SK-N-SH (cell line): ENCODE results near the gene ZSWIM3.

Experiments
- GATA2 ChIP-seq: sonication (generic); formaldehyde crosslinking; IDR thresholded peaks from 2 replicates; pipeline ENCODE4 v1.5.0; 2020; ENCODE audit warnings: mild to moderate bottlenecking, missing genetic modification reagents
- POLR2AphosphoS5 ChIP-seq: IDR thresholded peaks from 2 replicates; pipeline ENCODE4 v1.6.1; 2012; ENCODE audit warnings: low read depth, low read length
- RAD21 ChIP-seq: IDR thresholded peaks from 2 replicates; pipeline ENCODE4 v1.6.1; 2012; ENCODE audit warnings: mild to moderate bottlenecking, low read length
- TAF1 ChIP-seq: IDR thresholded peaks from 2 replicates; pipeline ENCODE4 v1.6.1; 2012; ENCODE audit warnings: low read depth, mild to moderate bottlenecking, low read length, moderate library complexity, borderline replicate concordance
- TEAD4 ChIP-seq: IDR thresholded peaks from 2 replicates; pipeline ENCODE4 v1.4.0; 2012; ENCODE audit warnings: mild to moderate bottlenecking, borderline replicate concordance; ENCODE audit not compliant: insufficient read depth
- TF ChIP-seq, protein P1 (sequence below): IDR thresholded peaks from 2 replicates; pipeline ENCODE4 v1.4.0; 2012; ENCODE audit warnings: low read depth
- TF ChIP-seq, protein P2 (sequence below): fragments of 200-600 bp; sonication (generic); IDR thresholded peaks from 2 replicates; pipeline ENCODE4 v1.6.1; 2017; ENCODE audit warnings: antibody characterized with exemption, mild to moderate bottlenecking, moderate library complexity
- TF ChIP-seq, protein P3 (sequence below): fragments of 150-350 bp; IDR thresholded peaks from 2 replicates; pipeline ENCODE4 v1.6.1; 2017; ENCODE audit warnings: antibody characterized with exemption, low read length, low read depth, borderline replicate concordance
- TF ChIP-seq, protein P4 (sequence below): IDR thresholded peaks from 2 replicates; pipeline ENCODE4 v1.4.0; 2012; ENCODE audit warnings: low read depth, borderline replicate concordance
- TF ChIP-seq, protein P5 (sequence below): fragments of 150-350 bp; IDR thresholded peaks from 2 replicates; pipeline ENCODE4 v1.6.1; 2016; ENCODE audit warnings: mild to moderate bottlenecking, low read depth, low read length

DNA sequence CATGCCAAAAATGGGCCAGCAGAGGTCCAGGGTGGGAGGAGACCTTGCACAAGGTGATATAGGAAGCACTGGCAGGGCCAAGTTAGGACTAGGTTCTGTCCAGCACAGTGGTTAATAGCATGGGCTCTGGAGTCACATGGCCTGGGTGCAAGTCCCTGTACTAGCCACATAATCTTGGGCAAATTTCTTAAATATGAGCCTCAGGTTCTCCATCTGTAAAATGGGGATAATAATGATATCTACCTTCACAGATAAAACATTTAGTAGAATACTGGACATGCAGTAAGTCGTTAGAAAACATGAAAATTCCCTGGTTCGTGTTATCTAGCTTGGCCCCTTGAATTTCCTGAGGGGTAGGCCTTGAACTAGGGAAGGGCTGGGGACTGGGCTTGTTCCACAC, 39.9 kb downstream of the ZSWIM3 start:
- TF ChIP-seq, protein P1, sequence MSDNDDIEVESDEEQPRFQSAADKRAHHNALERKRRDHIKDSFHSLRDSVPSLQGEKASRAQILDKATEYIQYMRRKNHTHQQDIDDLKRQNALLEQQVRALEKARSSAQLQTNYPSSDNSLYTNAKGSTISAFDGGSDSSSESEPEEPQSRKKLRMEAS, result no peak
- TF ChIP-seq, protein P2, sequence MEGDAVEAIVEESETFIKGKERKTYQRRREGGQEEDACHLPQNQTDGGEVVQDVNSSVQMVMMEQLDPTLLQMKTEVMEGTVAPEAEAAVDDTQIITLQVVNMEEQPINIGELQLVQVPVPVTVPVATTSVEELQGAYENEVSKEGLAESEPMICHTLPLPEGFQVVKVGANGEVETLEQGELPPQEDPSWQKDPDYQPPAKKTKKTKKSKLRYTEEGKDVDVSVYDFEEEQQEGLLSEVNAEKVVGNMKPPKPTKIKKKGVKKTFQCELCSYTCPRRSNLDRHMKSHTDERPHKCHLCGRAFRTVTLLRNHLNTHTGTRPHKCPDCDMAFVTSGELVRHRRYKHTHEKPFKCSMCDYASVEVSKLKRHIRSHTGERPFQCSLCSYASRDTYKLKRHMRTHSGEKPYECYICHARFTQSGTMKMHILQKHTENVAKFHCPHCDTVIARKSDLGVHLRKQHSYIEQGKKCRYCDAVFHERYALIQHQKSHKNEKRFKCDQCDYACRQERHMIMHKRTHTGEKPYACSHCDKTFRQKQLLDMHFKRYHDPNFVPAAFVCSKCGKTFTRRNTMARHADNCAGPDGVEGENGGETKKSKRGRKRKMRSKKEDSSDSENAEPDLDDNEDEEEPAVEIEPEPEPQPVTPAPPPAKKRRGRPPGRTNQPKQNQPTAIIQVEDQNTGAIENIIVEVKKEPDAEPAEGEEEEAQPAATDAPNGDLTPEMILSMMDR, result no peak
- TF ChIP-seq, protein P3, sequence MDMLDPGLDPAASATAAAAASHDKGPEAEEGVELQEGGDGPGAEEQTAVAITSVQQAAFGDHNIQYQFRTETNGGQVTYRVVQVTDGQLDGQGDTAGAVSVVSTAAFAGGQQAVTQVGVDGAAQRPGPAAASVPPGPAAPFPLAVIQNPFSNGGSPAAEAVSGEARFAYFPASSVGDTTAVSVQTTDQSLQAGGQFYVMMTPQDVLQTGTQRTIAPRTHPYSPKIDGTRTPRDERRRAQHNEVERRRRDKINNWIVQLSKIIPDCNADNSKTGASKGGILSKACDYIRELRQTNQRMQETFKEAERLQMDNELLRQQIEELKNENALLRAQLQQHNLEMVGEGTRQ, result no peak
- no peak for TF ChIP-seq GATA2 (CRISPR knock-in tag)
- TF ChIP-seq TEAD4, result no peak
- TF ChIP-seq, protein P4, sequence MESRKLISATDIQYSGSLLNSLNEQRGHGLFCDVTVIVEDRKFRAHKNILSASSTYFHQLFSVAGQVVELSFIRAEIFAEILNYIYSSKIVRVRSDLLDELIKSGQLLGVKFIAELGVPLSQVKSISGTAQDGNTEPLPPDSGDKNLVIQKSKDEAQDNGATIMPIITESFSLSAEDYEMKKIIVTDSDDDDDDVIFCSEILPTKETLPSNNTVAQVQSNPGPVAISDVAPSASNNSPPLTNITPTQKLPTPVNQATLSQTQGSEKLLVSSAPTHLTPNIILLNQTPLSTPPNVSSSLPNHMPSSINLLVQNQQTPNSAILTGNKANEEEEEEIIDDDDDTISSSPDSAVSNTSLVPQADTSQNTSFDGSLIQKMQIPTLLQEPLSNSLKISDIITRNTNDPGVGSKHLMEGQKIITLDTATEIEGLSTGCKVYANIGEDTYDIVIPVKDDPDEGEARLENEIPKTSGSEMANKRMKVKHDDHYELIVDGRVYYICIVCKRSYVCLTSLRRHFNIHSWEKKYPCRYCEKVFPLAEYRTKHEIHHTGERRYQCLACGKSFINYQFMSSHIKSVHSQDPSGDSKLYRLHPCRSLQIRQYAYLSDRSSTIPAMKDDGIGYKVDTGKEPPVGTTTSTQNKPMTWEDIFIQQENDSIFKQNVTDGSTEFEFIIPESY, result no peak
- no peak for TF ChIP-seq POLR2AphosphoS5
- no peak for TF ChIP-seq TAF1
- TF ChIP-seq, protein P5, sequence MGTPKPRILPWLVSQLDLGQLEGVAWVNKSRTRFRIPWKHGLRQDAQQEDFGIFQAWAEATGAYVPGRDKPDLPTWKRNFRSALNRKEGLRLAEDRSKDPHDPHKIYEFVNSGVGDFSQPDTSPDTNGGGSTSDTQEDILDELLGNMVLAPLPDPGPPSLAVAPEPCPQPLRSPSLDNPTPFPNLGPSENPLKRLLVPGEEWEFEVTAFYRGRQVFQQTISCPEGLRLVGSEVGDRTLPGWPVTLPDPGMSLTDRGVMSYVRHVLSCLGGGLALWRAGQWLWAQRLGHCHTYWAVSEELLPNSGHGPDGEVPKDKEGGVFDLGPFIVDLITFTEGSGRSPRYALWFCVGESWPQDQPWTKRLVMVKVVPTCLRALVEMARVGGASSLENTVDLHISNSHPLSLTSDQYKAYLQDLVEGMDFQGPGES, result no peak
- TF ChIP-seq RAD21, result no peak
